GM19193 (cell line): ENCODE results near the gene S1PR4.

ENCODE experiments used
- POLR2A ChIP-seq: IDR thresholded peaks from 4 replicates; pipeline ENCODE4 v1.6.1; 2011; ENCODE audit not compliant: insufficient read depth, insufficient read length; ENCODE audit errors: extremely low read depth

Gene S1PR4, protein sequence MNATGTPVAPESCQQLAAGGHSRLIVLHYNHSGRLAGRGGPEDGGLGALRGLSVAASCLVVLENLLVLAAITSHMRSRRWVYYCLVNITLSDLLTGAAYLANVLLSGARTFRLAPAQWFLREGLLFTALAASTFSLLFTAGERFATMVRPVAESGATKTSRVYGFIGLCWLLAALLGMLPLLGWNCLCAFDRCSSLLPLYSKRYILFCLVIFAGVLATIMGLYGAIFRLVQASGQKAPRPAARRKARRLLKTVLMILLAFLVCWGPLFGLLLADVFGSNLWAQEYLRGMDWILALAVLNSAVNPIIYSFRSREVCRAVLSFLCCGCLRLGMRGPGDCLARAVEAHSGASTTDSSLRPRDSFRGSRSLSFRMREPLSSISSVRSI

DNA sequence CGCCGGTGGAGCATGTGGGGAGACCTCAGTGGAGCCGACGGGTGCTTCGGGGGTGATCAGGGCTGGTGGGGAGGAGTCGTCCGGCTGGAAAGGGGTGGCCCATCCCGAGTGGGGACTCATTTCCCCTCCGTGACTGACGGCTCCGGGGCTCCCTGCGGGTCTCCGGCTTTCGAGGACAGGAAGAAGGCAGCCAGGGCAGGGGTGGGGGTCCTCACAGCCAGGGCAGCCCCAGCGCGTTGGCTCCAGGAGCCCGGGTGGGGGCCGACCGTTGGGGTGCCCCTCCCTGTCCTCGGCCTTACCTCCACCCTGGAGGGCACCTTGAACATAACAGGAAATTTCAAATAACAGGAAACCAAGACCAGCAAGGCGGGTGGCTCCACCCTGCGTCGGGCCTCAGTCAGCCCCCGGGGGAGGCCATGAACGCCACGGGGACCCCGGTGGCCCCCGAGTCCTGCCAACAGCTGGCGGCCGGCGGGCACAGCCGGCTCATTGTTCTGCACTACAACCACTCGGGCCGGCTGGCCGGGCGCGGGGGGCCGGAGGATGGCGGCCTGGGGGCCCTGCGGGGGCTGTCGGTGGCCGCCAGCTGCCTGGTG is at the start of gene S1PR4:
TSS of gene S1PR4 (plus strand) at position 393 of the 596 bp plus-strand sequence. CDS start at position 417, 24 bp downstream.
- TF ChIP-seq POLR2A: peak; percentile 79

DNA sequence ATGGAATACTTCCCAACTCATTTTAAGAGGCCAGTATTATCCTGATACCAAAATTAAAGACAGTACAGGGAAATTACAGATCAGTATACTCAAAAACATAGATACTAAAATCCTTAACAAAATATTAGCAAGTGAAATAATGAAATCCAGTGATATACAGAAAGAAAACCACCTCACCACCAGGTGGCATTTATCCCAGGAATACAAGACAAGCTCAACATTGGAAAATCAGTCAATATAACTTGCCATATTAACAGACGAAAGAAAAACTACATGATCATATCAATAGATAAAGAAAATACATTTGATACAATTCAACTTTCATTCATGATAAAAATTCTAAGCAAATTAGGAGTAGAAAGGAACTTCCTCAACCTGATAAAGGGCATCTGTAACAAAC is 49.5 kb upstream of the S1PR4 start:
- no peak for TF ChIP-seq POLR2A

DNA sequence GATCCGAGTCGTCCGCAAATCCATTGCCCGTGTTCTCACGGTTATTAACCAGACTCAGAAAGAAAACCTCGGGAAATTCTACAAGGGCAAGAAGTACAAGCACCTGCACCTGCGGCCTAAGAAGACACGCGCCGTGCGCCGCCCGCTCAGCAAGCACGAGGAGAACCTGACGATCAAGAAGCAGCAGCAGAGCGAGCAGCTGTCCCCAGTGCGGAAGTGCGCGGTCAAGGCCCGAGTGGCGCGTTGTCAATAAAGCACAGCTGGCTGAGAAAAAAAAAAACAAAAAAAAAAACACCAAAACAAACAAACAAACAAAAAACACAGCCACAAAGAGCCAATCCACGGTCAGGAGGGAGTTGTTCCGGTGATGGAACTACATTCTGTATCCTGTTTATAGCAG is 47.4 kb upstream of the S1PR4 start:
- no peak for TF ChIP-seq POLR2A

DNA sequence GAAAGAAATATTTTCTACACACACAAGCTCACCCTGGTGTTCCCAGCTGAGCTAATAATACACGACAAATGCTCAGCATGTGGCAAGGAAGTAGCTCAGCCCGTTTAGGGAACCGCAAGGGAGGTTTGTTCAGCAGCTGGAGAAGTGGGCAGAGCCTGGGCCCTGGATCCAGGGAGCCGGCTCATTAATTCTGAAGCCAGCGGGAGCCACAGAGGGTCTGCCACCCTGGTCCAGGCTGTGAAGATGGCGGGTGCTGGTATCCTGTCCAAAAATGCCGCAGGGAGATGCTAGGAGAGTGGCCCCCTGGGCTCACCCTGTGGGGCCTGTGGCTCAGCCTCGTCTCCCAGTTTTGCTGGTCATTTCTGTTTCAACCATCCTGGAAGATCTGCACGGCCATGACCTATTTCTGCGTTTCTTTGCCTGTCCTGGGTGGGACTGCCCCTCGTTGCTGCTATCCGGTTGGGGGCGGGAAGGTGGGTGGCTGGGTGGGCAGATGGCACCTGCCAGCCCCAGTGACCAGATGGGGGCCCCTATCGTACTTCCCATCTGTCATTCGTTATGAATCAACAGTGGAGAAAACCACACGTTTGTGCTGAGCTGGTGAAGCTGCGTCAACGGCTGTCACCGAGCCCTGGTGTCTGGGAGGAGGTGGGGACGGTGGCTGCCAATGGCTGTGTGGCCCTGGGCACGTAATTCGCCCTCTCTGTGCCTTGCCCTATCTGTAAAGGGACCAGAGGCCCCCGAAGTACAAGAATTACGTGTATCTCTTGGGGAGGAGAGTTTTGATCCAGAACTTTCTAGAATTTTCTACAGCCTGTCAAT is 45.4 kb upstream of the S1PR4 start:
- peak; percentile 47 for TF ChIP-seq POLR2A

DNA sequence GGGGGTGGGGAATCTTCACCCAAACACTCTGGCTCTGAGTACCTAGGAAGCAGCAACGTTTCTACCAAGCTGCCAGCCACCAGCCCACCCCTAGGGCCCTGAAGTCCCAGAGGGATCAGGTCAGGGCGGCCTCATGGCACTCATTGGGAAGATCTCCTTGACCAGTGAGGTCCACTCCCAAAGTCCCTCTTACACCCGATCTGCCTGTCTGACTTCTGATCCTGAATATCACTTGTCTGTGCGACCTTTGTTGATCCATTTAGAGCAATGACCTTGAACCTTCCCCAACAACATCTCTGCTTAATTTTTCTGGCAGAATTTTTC is 44.8 kb upstream of the S1PR4 start:
- TF ChIP-seq POLR2A: no peak

DNA sequence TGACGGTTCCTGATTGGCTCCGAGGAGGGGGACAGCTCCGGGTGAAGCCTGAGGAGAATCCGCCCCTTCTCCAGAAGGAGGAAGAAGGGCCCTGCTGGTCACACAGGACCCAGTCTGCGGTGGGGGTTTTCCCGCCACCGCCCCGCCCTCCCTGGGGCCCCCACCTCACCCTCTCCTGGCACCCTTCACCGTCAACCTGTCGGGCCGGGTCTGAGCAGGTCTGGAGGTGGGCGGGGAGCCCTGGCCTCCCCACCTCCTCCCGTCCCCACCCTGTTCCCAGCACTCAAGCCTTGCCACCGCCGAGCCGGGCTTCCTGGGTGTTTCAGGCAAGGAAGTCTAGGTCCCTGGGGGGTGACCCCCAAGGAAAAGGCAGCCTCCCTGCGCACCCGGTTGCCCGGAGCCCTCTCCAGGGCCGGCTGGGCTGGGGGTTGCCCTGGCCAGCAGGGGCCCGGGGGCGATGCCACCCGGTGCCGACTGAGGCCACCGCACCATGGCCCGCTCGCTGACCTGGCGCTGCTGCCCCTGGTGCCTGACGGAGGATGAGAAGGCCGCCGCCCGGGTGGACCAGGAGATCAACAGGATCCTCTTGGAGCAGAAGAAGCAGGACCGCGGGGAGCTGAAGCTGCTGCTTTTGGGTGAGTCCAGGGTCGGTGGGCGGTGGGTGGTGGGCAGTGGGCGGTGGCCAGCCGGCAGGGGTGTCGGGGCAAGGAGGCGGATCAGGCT is 42.4 kb upstream of the S1PR4 start, which contains the start of gene GNA15:
TSS of gene GNA15 (plus strand) at position 73 of the 723 bp plus-strand sequence. CDS start at position 491, 418 bp downstream.
- TF ChIP-seq POLR2A: no peak

DNA sequence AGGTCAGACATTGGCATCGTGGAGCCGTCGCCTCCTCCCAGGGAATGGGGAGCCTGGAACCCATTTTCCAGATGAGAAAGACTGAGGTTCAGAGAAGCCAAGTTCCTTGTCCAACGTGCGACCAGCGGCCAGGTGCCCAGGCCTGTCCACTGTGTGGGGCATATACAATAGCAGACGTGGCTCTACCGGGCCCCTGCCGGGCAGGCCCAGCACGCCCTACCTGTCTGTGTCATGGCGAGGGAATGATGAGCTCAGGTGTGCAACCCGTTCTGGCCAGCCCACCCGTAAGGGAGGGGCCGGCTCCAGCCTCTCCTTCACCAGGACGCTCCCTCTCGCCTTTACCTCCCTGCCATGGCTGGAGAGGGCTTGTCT is 41.9 kb upstream of the S1PR4 start:
- TF ChIP-seq POLR2A: no peak

DNA sequence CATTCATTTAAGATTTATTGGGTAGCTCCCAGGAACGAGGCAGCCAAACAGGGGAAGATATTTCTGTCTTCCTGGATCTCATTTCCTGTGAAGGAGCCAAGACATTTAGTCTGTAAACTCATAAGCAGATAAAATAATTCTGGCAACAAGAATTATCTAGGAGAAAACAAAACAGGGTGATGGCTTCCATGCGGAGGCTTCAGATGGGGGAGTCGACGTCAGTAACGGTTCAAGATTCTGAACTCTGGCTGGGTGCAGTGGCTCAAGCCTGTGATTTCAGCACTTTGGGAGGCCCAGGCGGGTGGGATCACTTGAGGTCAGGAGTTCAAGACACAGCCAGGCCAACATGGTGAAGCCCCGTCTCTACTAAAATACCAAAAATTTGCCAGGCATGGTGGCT is 41.5 kb upstream of the S1PR4 start:
- no peak for TF ChIP-seq POLR2A

DNA sequence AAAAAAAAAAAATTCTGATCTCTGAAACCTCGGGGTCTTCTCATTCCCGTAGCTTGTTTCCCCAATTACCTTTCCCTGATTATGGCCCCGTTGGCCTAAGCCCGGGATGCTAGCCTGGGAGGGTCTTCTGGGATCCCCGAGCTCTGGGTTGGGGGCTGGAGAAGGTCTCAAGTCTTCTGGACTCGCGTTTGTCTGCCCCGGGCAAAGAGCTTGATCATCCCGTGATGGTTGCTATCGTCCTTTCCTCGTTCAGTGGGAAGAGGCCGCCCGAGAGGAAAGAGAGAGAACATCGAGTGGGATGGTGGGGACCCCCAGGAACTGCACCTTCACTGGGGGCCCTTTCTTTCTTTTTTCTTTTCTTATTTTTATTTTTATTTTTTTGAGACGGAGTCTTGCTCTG is 40.3 kb upstream of the S1PR4 start:
- no peak for TF ChIP-seq POLR2A

DNA sequence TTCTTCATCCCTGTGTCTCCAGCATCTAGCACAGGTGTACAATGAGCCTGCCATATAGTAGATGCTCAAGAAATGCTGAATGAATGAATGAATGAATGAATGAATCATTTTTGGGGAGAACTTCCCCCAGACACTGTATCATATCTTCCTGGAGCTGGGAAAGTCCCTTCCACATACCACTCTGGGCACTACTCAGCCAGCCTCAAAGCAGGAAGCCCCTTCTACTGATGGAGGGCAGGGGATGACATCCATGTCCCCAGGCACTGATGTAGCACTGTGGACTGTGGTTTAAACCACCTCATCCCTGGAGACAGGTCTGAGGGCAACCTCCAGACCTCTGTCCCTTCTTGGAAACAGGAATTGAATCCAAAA is 37.9 kb upstream of the S1PR4 start:
- no peak for TF ChIP-seq POLR2A

DNA sequence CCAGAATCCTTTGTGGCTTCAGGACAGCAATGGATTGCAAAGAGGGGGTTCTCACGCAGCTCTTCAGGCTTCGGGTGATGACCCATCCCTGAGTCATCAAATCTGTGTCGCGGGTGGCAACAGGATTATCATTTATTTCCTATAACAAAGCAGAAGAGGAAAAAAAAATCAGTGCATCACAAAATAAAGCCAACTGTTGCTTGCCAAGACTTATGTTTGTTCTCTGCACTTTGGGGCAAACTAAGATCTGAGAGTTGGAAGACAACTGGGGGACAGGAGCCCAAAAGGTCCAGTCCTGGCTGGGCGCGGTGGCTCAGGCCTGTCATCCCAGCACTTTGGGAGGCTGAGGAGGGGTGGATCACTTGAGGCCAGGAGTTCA is 36.3 kb upstream of the S1PR4 start:
- TF ChIP-seq POLR2A: no peak

DNA sequence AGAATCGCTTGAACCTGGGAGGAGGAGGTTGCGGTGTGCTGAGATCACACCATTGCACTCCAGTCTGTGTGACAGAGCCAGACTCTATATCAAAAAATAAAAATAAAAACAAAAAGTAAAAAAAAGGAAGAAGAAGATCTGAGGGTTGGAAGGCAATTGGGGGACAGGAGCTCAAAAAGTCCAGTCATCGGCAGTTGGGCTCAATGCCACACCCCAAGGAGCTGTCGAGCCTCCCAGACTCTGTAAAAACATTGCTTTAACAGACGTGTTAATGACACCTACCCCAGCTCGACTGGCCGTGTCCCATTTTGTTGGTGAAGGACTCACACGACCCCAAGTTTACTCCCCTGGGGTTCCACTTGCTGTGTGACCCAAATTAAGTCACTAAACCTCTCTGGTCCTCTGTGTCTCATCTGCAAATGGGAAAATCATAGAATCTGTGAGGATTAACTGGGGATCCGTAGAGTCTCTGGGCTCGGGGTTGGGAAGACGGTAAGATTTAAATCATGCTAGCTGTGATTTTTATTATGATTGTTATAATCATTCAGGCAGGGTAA is 35.7 kb upstream of the S1PR4 start:
- TF ChIP-seq POLR2A: no peak

DNA sequence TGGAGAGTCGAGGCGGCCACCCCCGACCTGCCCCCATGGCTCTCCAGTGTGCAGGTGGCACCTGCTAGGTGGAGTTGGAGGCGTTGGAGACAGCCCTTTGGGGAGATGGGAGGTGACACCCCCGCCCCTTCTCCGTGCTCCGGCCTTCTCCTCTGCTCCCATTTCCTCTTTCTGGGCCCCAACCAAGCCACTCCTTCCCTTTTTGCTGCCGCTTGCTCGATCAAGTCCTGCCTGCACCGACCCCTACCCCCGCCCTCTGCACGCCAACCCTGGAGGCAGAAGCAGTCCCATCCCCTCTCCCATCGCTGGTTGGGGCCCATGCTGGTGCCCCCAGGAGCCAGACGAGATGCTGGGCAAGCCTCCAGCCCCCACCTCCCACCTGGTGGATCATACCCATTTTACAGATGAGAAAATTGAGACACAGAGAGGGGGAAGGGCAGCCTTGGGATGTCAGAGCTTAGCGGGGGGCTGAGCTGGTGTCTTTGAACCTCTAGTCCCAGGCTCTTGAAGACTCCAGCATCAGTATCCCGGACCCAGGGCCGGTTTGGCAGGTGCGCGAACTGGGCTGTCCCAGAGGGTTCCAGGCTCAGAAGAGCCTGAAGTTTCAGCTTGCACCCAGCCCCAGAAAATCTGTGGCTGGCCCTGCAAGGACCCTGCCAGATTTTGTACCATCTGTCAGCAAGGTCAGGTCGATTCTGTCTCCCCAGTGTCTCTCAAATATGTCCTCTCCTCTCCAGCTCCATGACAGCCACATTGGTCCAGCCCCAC is 32.5 kb upstream of the S1PR4 start:
- TF ChIP-seq POLR2A: no peak

DNA sequence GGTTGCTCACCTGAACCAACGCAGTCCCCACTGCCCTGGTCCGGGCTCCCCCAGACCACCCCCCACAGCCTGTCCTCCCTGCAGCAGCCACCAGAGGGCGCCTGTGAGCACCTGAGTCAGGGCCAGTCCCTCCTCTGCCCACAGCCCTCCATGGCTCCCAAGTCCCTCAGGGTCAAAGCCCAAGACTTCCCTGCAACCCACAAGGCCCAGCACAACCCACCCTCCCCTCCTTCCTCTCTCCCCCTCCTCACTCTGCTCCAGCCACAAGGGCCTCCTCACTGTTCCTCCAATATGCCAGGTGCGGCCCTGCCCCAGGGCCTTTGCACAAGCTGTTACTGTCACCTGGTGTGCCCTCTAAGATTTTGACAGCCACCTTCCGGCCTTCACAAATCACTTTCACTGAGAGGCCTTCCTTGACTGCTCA is 31.9 kb upstream of the S1PR4 start:
- TF ChIP-seq POLR2A: no peak
